Hepatocyte (in vitro differentiated cells): ENCODE results near the gene TTC32. TPM values are rescaled to one million over a fixed set of nuclear protein-coding genes. Genes with fewer than 3 reads are reported as not detected.

Experiments used
- DNase-seq: peaks from one replicate; pipeline ENCODE4 v3.0.0-alpha.2; 2016; ENCODE audit warnings: low spot score
- H2AFZ ChIP-seq: fragments of 200-600 bp; sonication (generic); 2 replicates; pipeline ENCODE4 v1.6.0; 2016; ENCODE audit warnings: antibody characterized with exemption, mild to moderate bottlenecking
- H3K27ac ChIP-seq: fragments of 200-600 bp; sonication (generic); 2 replicates; pipeline ENCODE4 v1.5.1; 2016; ENCODE audit warnings: mild to moderate bottlenecking
- H3K27me3 ChIP-seq: fragments of 200-600 bp; sonication (generic); 2 replicates; pipeline ENCODE4 v1.6.1; 2016
- H3K36me3 ChIP-seq: fragments of 200-600 bp; sonication (generic); replicated peaks from 2 replicates; pipeline ENCODE4 v1.5.1; 2016; ENCODE audit warnings: low read depth; ENCODE audit not compliant: insufficient read depth
- H3K4me1 ChIP-seq: fragments of 200-600 bp; sonication (generic); 2 replicates; pipeline ENCODE4 v1.5.1; 2016; ENCODE audit warnings: mild to moderate bottlenecking, moderate library complexity; ENCODE audit not compliant: insufficient read depth
- H3K4me2 ChIP-seq: fragments of 200-600 bp; sonication (generic); 2 replicates; pipeline ENCODE4 v1.6.0; 2016
- H3K4me3 ChIP-seq: fragments of 200-600 bp; sonication (generic); 2 replicates; pipeline ENCODE4 v1.5.1; 2016; ENCODE audit warnings: mild to moderate bottlenecking
- H3K79me2 ChIP-seq: fragments of 200-600 bp; sonication (generic); 2 replicates; pipeline ENCODE4 v1.6.0; 2017; ENCODE audit warnings: mild to moderate bottlenecking
- H3K9me2 ChIP-seq: fragments of 200-600 bp; sonication (generic); replicated peaks from 2 replicates; pipeline ENCODE4 v1.6.0; 2017; ENCODE audit warnings: mild to moderate bottlenecking; ENCODE audit not compliant: insufficient read depth
- H3K9me3 ChIP-seq: fragments of 200-600 bp; sonication (generic); 2 replicates; pipeline ENCODE4 v1.5.1; 2016; ENCODE audit warnings: low read depth, mild to moderate bottlenecking
- H4K20me1 ChIP-seq: fragments of 200-600 bp; sonication (generic); 2 replicates; pipeline ENCODE4 v1.6.0; 2016; ENCODE audit warnings: mild to moderate bottlenecking; ENCODE audit not compliant: insufficient read depth, poor library complexity, severe bottlenecking
- EZH2 ChIP-seq: fragments of 200-600 bp; sonication (generic); IDR thresholded peaks from 2 replicates; pipeline ENCODE4 v1.6.1; 2016; ENCODE audit warnings: antibody characterized with exemption, mild to moderate bottlenecking, borderline replicate concordance
- EZH2phosphoT487 ChIP-seq: fragments of 200-600 bp; sonication (generic); IDR thresholded peaks from one replicate; pipeline ENCODE4 v1.6.1; 2018; ENCODE audit warnings: antibody characterized with exemption, mild to moderate bottlenecking, low read depth, moderate library complexity; ENCODE audit not compliant: unreplicated experiment, severe bottlenecking
- WGBS: methylation state at CpG from one replicate; pipeline ENCODE4 v1.1.6; 2016; ENCODE audit warnings: low lambda C conversion rate; ENCODE audit errors: missing lambda C conversion rate; 5-methylcytosine and 5-hydroxymethylcytosine counted together
- polyA plus RNA-seq: library from polyadenylated mRNA; unstranded; fragments of >200 nt; fragmentation: Nextera tagmentation; extraction: Ambion mirVana; gene quantifications from 2 replicates; pipeline ENCODE4 v1.2.1, GENCODE V29; 2016
- total RNA-seq: library from RNA; depleted of rRNA; stranded (reverse); fragments of >200 nt; gene quantifications from 2 replicates; pipeline ENCODE4 v1.2.3, GENCODE V29; 2014
- TF ChIP-seq, protein P1 (sequence below): fragments of 200-600 bp; sonication (generic); IDR thresholded peaks from 2 replicates; pipeline ENCODE4 v1.5.1; 2016; ENCODE audit warnings: antibody characterized with exemption, mild to moderate bottlenecking; ENCODE audit not compliant: poor library complexity

TTC32 gene
- total RNA-seq, result 18.4 and 21.1 TPM in 2 replicates
- 19.5 and 22.4 TPM in 2 replicates for polyA plus RNA-seq

DNA sequence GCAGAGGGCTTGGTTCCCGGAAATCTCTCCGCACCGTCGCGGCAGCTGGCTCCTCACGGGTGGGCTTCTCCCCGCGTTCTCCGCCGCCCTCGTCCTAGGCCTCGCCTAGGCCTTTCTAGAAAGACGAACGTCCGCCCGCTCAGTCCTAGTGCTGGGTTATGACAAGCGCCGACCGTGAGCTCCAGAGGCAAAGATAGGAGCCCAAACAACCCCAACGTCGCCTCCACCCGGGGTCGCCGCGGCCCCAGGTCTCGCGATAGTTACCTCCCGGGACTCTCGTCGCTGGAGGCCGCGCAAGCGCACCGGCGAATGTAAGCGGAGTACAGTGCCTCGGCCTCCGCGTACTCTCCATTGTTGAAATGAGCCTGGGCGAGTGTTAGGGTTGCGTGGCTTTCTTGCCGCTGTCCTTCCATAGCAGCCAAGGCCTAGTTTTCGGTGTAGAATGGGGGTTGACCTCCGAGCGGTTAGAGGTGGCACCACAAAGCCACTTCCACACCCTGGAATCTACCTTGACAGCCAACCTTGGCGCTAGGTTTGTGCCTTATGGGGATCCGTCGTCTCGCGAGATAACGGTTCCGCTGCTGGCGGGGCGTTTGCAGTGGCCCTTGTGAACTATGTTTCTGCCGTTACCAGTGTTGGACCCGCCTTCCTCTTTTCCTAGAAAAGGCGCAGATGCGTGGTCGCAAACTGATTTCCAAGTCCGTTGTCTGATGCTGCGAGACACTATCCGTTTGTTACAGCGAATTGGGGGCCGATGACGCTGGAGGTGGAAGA is at the start of gene TTC32:
TTC32 (minus strand) TSS at position 542 of the 774 bp plus-strand sequence; CDS start at position 413, 129 bp downstream.
- no peak for TF ChIP-seq EZH2
- TF ChIP-seq EZH2phosphoT487, result no peak
- TF ChIP-seq, protein P1, sequence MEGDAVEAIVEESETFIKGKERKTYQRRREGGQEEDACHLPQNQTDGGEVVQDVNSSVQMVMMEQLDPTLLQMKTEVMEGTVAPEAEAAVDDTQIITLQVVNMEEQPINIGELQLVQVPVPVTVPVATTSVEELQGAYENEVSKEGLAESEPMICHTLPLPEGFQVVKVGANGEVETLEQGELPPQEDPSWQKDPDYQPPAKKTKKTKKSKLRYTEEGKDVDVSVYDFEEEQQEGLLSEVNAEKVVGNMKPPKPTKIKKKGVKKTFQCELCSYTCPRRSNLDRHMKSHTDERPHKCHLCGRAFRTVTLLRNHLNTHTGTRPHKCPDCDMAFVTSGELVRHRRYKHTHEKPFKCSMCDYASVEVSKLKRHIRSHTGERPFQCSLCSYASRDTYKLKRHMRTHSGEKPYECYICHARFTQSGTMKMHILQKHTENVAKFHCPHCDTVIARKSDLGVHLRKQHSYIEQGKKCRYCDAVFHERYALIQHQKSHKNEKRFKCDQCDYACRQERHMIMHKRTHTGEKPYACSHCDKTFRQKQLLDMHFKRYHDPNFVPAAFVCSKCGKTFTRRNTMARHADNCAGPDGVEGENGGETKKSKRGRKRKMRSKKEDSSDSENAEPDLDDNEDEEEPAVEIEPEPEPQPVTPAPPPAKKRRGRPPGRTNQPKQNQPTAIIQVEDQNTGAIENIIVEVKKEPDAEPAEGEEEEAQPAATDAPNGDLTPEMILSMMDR, result no peak
- Histone ChIP-seq H3K79me2 (peaks cover 47% of the 10 kb centered on the region), H3K4me3 (peak within 1 kb of the TSS; percentile 87), H3K36me3 (no peaks in the 10 kb centered on the region), H4K20me1 (peaks cover 9% of the 10 kb centered on the region), H3K9me3 (no peaks in the 10 kb centered on the region), H3K4me1 (peaks cover 17% of the 10 kb centered on the region), H3K27ac (peak within 1 kb of the TSS; percentile 96), H3K27me3 (no peaks in the 10 kb centered on the region), H3K9me2 (no peaks in the 10 kb centered on the region), H2AFZ (peak within 1 kb of the TSS; percentile 94), H3K4me2 (peak within 1 kb of the TSS; percentile 81)
- peak; percentile 95 for DNase-seq
- under 1% methylated on average over 65 of the region's 65 CpGs for WGBS

DNA sequence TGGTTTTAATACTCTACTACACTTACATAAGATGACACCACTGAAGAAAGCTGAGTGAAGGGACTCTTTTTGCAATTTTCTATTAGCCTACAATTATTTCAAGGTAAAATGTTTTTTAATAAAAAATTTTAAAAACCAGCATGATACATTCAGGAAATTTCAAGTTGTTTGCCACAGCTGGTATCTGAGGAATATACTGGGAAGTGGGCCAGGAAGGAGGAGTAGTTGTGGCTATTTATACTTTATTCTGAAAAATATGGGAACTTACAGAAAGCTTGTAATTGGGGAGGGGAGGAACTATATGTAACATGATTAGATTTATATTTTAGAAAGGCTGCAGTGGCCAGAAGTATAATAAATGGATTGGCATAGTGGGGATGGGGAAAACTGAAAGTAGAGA is 47.3 kb upstream of the TTC32 start:
- Histone ChIP-seq H3K4me2 (no peak overlapping the region), H3K4me1 (no peaks in the 10 kb centered on the region), H3K9me2 (no peaks in the 10 kb centered on the region), H2AFZ (no peak overlapping the region), H3K9me3 (no peaks in the 10 kb centered on the region), H3K36me3 (no peaks in the 10 kb centered on the region), H3K27ac (no peak overlapping the region), H3K79me2 (no peaks in the 10 kb centered on the region), H3K27me3 (no peaks in the 10 kb centered on the region), H4K20me1 (no peaks in the 10 kb centered on the region), H3K4me3 (no peak overlapping the region)
- TF ChIP-seq, protein P1, result no peak
- no peak for TF ChIP-seq EZH2
- TF ChIP-seq EZH2phosphoT487, result no peak
- DNase-seq, result no peak

DNA sequence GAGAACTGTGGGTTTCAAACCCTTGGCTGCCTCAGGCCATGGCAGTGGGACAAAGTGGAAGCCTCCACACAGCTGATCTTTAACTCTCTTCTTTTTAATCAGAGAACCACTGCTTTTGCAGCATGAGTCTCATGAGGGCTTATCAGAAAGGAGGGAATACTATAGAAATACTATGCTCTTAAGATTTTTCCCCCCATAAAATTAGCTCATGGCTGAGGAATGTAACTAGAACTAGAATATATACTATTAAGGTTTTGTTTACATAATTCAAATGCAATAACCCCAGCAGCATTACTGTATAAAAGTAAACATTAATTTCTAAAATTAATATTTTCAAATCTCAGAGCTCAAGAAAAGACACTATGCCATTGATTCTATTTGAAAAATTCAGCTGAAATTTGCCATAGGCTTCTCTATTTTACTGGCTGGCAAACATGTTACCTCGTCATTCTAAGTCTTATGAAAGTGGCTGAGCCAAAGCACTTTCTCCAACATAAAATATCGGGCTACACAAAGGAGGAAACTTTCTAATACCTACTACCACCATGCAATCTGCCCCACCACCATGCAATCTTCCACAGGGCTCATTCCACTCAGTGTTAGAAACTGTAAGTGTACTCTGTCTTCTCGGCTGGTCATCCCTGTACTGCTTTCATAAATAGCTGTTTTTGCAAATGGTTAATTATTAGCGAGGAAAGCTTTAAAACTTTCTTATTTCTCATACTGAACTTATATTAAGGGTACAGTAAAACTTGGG is 45.6 kb upstream of the TTC32 start:
- 88% methylated on average over 4 of the region's 4 CpGs for WGBS
- H3K4me2 ChIP-seq, result no peak overlapping the region
- no peak for DNase-seq
- H3K36me3 ChIP-seq, result no peaks in the 10 kb centered on the region
- H3K4me3 ChIP-seq, result no peak overlapping the region
- no peak overlapping the region for H3K27ac ChIP-seq
- no peaks in the 10 kb centered on the region for H4K20me1 ChIP-seq
- no peaks in the 10 kb centered on the region for H3K9me2 ChIP-seq
- H3K27me3 ChIP-seq, result no peaks in the 10 kb centered on the region
- no peak for TF ChIP-seq EZH2phosphoT487
- TF ChIP-seq, protein P1, result no peak
- no peak for TF ChIP-seq EZH2
- H3K79me2 ChIP-seq, result no peaks in the 10 kb centered on the region
- no peaks in the 10 kb centered on the region for H3K9me3 ChIP-seq
- H2AFZ ChIP-seq, result no peak overlapping the region
- H3K4me1 ChIP-seq, result peaks cover 6% of the 10 kb centered on the region
